DMS79 (cell line): ENCODE data around the gene YARS1.

ENCODE experiments used
- DNase-seq: peaks from one replicate; lab custom pipeline; 2025; lab: John Stamatoyannopoulos, UW

The YARS1 gene

GRCh38 chr1:32765570-32766327 is 51.4 kb downstream of the YARS1 start:
- DNase-seq, result no peak

DNA sequence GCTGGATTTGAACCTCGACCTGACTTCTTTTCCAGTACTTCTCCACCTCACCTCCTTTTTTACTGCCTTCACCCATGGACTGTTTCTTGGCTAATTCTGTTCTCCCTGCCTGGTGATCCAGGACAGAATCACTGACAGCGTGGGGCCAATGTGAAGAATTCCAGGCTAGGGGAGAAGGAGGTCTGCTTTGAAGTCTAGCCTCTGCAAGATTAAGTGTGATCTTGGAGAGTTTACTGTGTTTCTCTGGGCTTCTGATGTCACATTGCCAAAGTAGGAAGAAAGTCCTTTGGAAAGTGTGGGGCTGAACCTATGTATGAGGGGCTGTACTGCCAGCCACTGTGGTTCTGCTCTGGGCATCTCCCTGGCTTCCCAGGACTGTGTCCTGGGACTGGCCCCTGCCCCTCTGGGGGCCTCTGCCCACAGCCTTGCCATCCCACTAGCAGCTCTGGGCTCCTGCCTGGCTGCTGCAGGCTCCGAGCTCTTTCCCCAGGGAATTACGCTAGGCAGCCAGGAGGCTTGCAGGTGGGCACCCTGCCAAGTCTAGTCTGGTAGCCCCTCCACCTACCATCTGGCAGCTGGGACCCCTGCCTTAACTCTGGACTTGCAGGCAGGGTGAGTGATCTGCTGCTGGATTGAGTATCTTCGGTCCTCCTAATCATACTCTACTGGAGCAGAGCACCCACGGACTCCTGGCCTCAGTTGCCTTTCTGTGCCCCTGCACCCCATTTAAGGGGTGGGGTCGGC is 52.2 kb downstream of the YARS1 start:
- peak; percentile 48 for DNase-seq

DNA sequence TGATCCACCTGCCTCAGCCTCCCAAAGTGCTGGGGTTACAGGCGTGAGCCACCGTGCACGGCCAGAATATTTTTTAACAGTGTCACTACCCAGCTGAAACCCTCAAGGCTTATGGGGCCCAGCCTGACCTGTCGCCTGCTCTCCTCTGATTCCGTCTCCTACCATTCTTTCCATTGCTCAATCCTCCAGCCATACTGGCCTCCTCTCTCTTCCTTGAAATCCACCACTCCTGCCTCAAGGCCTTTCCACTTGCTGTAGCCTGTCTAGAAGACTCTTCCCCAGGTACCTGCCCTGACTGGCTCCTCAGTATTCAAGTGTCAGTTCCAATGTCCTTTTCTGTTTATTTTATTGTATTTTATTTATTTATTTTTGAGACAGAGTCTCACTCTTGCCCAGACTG is 53.9 kb downstream of the YARS1 start:
- DNase-seq, result no peak

DNA sequence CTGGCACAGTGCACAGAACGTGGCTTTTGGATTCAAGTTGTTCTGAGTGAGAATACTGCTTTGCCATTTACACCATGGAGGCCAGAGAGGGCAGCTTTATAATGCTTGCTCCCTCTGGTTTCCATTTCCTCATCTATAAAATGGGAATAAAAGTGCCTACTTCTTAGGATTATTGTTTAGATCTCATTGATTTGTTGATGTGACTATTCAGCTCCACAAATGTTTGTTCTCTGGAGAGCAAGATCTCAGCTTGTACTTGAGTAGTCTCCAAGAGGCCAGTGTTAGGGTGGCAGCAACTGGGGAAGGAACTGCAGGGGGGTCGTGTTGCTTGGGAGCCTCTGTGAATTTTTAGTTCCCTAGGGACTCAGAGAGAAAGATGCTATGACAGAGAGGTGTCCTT is 55.2 kb downstream of the YARS1 start:
- no peak for DNase-seq

GRCh38 chr1:32761253-32761877 is 55.8 kb downstream of the YARS1 start:
- peak; percentile 55 for DNase-seq

DNA sequence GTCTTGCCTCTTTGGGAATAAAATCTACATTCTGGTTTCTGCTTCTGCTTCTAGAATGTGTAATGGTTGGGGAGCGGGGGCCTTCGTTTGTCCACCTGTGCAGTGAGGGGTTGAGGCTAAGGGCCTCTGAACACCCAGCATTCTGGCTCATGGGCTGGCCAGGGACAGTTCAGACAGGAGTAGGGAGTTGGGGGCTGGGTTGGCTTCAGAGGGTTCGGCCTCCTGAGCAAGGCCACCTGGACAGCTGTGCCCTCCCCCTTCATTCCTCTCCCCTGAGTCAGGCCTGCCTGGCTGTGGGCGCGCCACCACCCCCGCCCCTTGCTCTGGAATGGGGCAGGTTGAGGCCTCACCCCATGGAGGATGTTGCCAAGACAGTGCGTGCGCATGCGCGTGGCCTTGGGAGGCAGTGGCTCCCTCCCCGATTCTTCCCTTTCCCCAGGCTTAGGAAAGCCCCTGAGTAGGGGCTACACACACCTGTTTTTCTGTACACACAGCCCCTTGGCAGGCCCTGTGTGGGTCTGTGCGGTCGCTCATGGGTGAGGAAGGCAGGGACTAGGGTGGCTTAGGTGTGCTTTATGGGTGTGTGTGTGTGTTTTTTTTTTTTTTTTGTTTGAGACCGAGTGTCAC is 57.0 kb downstream of the YARS1 start:
- DNase-seq, result no peak

DNA sequence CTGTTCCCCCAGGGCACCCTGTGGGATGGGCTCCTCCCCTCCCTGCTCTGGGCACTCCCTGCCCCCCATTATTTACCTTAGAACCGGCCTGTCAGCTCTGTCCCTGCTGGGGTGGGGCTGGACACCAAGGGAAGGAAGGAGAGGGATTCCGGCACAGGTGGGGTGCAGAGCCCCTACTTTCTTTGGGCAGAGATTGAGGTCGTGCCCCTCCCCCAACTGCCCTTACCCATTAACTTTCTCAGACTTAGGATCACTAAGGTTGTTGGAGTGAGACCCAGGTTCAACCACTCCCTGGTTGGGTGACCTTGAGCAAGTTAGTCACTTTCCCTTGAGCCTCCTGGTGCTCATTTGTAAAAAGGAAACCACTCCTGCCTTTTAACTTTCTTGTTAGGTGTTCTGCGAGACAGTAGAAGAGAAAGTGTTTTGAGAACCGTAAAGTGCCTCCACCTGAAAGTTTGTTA is 57.6 kb downstream of the YARS1 start:
- DNase-seq, result no peak

DNA sequence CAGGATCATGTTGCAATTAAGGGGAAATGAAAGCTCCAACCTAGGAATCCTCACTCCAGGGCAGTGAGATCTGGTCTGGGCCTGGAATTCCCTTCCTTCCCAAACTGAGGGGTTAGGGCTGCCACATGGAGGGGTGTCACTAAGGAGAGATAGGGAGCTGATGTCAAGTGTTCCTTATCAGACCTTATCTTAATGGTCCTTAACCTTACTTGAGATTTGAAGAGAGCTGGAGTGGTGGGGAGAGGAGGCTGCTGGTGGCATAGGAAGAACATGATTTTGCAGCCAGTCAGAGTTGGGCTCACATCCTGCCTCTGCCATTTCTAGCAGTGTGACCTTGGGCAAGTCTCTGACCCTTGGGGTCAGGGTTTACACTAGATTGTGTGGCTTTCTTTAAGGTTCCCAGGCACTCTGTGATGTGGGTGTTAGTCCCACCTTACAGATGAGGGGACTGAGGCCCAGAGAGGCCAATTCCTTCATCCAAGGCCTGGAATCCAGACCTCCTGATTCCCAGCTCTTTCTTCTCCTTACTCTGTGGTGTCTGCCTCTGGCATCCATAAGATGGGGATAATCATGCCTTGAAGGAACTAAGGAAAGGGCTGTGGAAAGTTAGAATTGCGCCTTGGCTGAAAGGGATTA is 58.2 kb downstream of the YARS1 start:
- peak; percentile 28 for DNase-seq

DNA sequence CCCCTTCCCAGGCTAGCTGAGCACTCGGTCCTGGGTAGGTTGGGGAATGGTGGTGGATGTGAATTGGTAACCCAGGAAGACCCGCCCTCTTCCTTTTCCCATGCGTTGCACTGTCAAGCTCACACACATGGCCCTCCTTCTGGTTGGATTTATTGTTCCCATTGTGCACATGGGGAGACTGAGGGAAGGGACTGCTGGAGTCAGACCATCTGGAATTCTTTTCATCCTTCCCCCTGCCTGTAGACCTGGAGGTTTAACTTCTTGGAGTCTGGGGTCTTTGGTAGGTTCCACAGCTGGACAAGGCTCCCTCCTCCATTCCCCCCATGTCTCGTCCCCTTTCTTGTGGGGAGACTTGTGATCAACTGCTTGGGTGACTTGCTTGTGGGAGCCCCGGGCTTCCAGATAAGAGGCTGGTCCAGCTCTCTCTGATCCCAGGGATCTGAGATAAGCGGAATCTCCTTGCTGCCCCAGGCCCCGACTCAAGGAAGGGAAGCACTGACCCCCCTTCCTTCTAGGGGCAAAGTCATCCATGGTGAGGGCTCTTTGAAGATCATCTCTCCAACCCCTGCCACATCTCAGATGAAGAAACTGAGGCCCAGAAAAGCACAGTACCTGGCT is 58.9 kb downstream of the YARS1 start:
- no peak for DNase-seq

DNA sequence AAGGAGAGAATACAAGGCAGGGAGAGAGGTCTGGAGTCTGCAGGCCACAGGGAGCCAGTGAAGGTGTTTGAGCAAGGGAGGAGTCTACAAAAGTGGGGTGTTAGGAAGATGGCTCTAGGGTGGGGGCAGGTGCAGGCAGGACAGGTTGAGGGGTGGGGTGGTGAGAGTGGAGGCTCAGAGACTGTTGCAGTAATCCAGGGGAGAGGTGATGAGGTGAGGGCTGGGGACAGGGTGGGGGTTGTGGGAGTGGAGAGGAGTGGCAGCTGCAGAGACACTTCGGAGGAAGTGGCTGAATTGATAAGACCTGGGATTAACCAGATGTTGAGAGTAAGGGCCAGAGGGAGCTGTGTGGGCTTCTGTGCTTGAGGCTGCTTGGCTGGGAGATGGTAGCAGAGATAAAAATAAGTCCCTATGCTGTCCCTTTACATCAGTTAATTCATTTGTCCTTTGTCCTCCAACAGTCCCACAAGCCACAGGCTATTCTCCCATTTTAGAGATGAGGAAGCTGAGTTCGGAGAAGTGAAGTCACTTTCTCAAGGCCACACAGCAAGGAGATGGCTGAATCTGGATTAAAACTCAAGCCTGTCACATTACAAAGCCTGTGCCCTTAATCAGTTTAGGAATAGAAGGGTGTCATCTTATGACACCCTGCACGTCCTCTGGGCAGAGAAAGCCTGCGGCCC is 59.8 kb downstream of the YARS1 start:
- DNase-seq, result no peak

DNA sequence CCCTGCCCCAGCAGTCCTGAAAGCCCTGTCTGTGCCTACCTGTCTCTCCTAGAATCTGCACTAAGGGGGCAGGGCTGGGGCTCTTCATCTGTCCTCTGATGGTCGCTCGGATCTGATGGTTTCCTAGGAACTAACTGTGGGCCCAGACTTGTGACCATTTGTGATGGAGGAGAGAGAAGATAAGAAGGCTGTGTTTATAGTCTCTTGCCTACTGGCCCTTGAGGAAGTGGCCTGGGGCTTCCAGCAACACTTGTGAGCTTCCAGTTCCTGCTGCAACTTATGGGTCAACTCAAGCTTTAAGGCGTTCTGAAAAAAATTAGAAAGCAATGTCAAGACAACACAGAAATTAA is 61.4 kb downstream of the YARS1 start:
- DNase-seq, result no peak

GRCh38 chr1:32755098-32755809 is 61.9 kb downstream of the YARS1 start:
- no peak for DNase-seq

GRCh38 chr1:32754317-32755097 is 62.7 kb downstream of the YARS1 start:
- DNase-seq, result peak; percentile 39

- peak; percentile 46 for DNase-seq
Measured at GRCh38 chr1:32753532-32754316, 63.4 kb downstream of the YARS1 start.

DNA sequence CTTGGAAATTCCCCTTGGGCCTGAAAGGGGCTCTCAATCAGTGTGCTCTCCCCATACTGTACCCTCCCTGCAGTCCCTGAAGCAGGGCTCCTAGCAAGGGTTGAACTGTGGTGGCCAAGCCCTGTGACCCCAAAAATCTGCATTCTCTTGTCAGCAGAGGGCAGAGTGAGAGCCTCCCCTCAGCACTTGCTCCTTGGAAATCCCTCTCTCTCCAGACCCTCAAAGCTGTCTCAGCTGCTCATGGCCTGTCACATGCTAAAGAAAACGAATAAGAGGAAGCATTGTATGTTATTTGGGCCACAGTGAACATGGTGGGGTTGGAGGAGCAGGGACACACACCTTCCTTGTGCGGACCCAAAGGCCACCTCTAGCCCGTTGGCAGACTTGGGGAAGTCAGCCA is 67.4 kb downstream of the YARS1 start:
- no peak for DNase-seq

DNA sequence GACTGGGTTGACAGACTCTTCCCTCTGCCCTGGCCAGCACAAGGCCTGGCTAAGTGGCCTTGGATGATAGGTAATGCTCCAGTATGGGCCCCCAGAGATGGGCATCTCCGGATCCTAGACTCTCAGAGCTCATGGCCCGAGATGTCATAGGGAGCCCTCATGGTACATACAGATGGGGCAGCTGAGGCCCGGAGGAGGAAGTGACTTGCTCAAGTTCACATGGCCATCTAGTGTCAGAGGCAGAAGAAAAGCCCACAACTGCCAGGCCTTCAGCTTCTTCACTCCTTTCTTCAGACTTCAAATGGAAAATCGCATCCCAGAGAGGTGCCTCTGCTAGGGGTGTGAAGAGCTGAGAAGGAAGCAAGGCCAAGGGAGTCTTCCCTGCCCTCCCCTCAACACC is 67.8 kb downstream of the YARS1 start:
- DNase-seq, result no peak

DNA sequence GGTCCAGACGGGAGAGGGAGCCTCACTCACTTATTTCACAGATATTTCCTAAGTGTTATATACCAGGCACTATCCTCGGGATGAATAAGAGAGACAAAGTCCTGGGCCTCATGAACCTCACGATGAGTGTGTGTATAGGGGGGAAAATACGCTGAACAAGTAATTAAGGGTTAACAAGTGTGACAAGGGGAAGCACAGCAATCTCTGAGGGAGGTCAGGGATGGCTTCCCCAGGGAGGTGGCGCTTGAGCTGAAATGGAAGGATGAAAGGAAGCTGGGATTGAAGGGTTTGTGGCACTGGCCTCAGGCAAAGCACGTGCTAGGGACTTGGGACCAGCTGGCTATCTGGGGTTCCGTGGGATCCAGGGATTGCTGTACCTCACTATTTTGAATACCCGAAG is 68.2 kb downstream of the YARS1 start:
- DNase-seq, result no peak

GRCh38 chr1:32748348-32748747 is 68.8 kb downstream of the YARS1 start:
- no peak for DNase-seq

- DNase-seq, result no peak
Measured at GRCh38 chr1:32746130-32746529, 71.0 kb downstream of the YARS1 start.
